HepG2 (cell line): ENCODE measurements around the gene UBE2O. TPM values are rescaled to one million over a fixed set of nuclear protein-coding genes. Genes with fewer than 3 reads are reported as not detected.
A peak's percentile ranks its signal among the peaks of the same experiment; 100 is the strongest.

Experiments
- CBFB ChIP-seq: sonication (generic); formaldehyde crosslinking; IDR thresholded peaks from 2 replicates; pipeline ENCODE4 v1.4.0; 2020; ENCODE audit warnings: missing genetic modification reagents
- CCDC6 ChIP-seq: sonication (generic); formaldehyde crosslinking; IDR thresholded peaks from 2 replicates; pipeline ENCODE4 v1.8.1; 2022; ENCODE audit warnings: mild to moderate bottlenecking, missing genetic modification reagents, moderate library complexity
- FOXJ3 ChIP-seq: sonication (generic); formaldehyde crosslinking; IDR thresholded peaks from 2 replicates; pipeline ENCODE4 v1.4.0; 2020; ENCODE audit warnings: missing genetic modification reagents, mild to moderate bottlenecking, borderline replicate concordance
- HIVEP1 ChIP-seq: sonication (generic); formaldehyde crosslinking; IDR thresholded peaks from 2 replicates; pipeline ENCODE4 v1.4.0; 2020; ENCODE audit warnings: mild to moderate bottlenecking, missing genetic modification reagents
- JUND ChIP-seq: sonication (generic); formaldehyde crosslinking; IDR thresholded peaks from 2 replicates; pipeline ENCODE4 v1.8.0; 2022; ENCODE audit warnings: mild to moderate bottlenecking, missing genetic modification reagents
- KDM6A ChIP-seq: IDR thresholded peaks from 2 replicates; pipeline ENCODE4 v1.6.1; 2016; ENCODE audit warnings: low read depth
- NFE2L2 ChIP-seq: fragments of 150-350 bp; IDR thresholded peaks from 2 replicates; pipeline ENCODE4 v1.6.1; 2014; ENCODE audit warnings: low read length
- PHB2 ChIP-seq: fragments of 450-650 bp; IDR thresholded peaks from 2 replicates; pipeline ENCODE4 v1.6.1; 2018; ENCODE audit not compliant: partially characterized antibody
- POLR2AphosphoS5 ChIP-seq: IDR thresholded peaks from 2 replicates; pipeline ENCODE4 v1.6.1; 2012; ENCODE audit warnings: low read depth, low read length
- SRY ChIP-seq: sonication (generic); formaldehyde crosslinking; IDR thresholded peaks from 2 replicates; pipeline ENCODE4 v1.8.0; 2022; ENCODE audit warnings: mild to moderate bottlenecking, missing genetic modification reagents
- ZMYM3 ChIP-seq: sonication (generic); formaldehyde crosslinking; IDR thresholded peaks from 2 replicates; pipeline ENCODE4 v1.5.1; 2020; ENCODE audit warnings: mild to moderate bottlenecking, missing genetic modification reagents
- ZNF326 ChIP-seq: sonication (generic); formaldehyde crosslinking; IDR thresholded peaks from 2 replicates; pipeline ENCODE4 v1.4.0; 2020; ENCODE audit warnings: missing genetic modification reagents, borderline replicate concordance
- ZNF547 ChIP-seq: sonication (generic); formaldehyde crosslinking; IDR thresholded peaks from 2 replicates; pipeline ENCODE4 v1.5.1; 2020; ENCODE audit warnings: mild to moderate bottlenecking, missing genetic modification reagents
- ZNF558 ChIP-seq: sonication (generic); formaldehyde crosslinking; IDR thresholded peaks from 2 replicates; pipeline ENCODE4 v1.9.0; 2022; ENCODE audit warnings: mild to moderate bottlenecking, missing genetic modification reagents, borderline replicate concordance
- ZSCAN20 ChIP-seq: sonication (generic); formaldehyde crosslinking; IDR thresholded peaks from 2 replicates; pipeline ENCODE4 v1.4.0; 2020; ENCODE audit warnings: missing genetic modification reagents, mild to moderate bottlenecking, borderline replicate concordance
- ZSCAN25 ChIP-seq: sonication (generic); formaldehyde crosslinking; IDR thresholded peaks from 2 replicates; pipeline ENCODE4 v1.8.0; 2022; ENCODE audit warnings: mild to moderate bottlenecking, missing genetic modification reagents
- polyA plus RNA-seq, 8 experiments: library from polyadenylated mRNA; depleted of rRNA in 3 of 8; stranded (reverse) in 7 of 8; unstranded in 1 of 8; fragments of >200 nt; fragmentation: Illumina TruSeq in 4 of 8; extraction: Trizol in 4 of 8; gene quantifications; 2 replicates each; pipeline versions ENCODE4 v1.2.1 to v1.2.3, GENCODE V29; 2011 to 2016; ENCODE audit warnings: low read depth in 4 of 8, missing spikeins in 1 of 8, mixed read lengths in 1 of 8; ENCODE audit not compliant: insufficient read depth in 1 of 8
- total RNA-seq, 5 experiments: library from RNA; depleted of rRNA; stranded (reverse); fragments of >200 nt; fragmentation: Illumina TruSeq; extraction: Trizol; gene quantifications; 2 replicates each; pipeline ENCODE4 v1.2.3, GENCODE V29; 2016; ENCODE audit warnings: low read depth in 1 of 5
- TF ChIP-seq, protein P1 (sequence below): sonication (generic); formaldehyde crosslinking; IDR thresholded peaks from 2 replicates; pipeline ENCODE4 v1.4.0; 2020; ENCODE audit warnings: missing genetic modification reagents
- TF ChIP-seq, protein P2 (sequence below), 2 experiments: sonication (generic) in 1 of 2; formaldehyde crosslinking in 1 of 2; IDR thresholded peaks; 2 replicates each; pipeline versions ENCODE4 v1.6.1 to v1.9.0; 2014 to 2022; ENCODE audit warnings: antibody characterized with exemption in 1 of 2, borderline replicate concordance in 1 of 2, inconsistent platforms in 1 of 2, low read depth in 1 of 2, missing genetic modification reagents in 1 of 2
- TF ChIP-seq, protein P3 (sequence below): IDR thresholded peaks from 2 replicates; pipeline ENCODE4 v1.6.1; 2018; ENCODE audit warnings: missing genetic modification reagents

UBE2O gene
- total and polyA plus RNA-seq, 2 of the 13 experiments (the other 11 are each of a cell fraction or from before 2014, with no cell fraction given): 21.5 to 23.5 TPM

DNA sequence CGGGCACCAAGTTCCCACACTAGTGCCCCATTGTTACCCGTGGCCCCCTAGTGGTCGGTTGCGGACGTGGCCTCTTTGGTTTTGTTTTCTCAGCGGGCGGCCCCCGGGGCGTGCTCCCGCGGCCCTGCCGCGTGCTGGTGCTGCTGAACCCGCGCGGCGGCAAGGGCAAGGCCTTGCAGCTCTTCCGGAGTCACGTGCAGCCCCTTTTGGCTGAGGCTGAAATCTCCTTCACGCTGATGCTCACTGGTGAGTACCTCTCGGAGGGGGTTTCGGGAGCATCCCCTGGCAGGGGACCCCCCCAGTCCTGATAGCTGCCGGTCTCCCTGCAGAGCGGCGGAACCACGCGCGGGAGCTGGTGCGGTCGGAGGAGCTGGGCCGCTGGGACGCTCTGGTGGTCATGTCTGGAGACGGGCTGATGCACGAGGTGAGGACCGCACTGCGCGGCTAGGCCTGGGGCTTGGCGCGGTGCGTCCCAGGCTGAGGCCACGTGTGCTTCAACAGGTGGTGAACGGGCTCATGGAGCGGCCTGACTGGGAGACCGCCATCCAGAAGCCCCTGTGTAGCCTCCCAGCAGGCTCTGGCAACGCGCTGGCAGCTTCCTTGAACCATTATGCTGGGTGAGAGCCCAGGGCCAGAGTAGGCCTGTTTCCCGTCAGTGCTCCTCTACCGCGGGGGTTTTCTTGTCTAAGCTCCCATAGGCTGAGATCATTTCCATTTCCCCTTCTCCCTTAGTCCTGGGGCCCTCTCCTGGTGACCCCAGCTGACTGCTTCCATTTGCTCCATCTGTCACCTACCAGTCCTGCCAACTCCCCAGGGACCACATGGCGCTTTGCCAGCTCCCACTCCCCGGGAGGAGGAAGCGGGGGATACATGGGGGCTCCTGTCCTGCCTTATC lies 66.8 kb downstream of the UBE2O start (continued):
- TF ChIP-seq ZNF326 (CRISPR knock-in tag) (peak; percentile 73; the same call in 1 of the 2 replicates), SRY (CRISPR knock-in tag) (peak; percentile 95), ZMYM3 (peak; percentile 75; the same call in 1 of the 2 replicates), NFE2L2 (no peak), PHB2 (no peak), POLR2AphosphoS5 (no peak), KDM6A (CRISPR knock-in tag) (peak; percentile 21; the same call in 1 of the 2 replicates), CCDC6 (CRISPR knock-in tag) (peak; percentile 99), JUND (no peak), HIVEP1 (CRISPR knock-in tag) (peak; percentile 97), ZSCAN20 (peak; percentile 99), CBFB (CRISPR knock-in tag) (peak; percentile 59; the same call in 1 of the 2 replicates), FOXJ3 (CRISPR knock-in tag) (peak; percentile 91), ZNF547 (CRISPR knock-in tag) (peak; percentile 99), ZNF558 (CRISPR knock-in tag) (peak; percentile 98; the same call in 1 of the 2 replicates), ZSCAN25 (CRISPR knock-in tag) (peak; percentile 93)
- TF ChIP-seq, protein P1, sequence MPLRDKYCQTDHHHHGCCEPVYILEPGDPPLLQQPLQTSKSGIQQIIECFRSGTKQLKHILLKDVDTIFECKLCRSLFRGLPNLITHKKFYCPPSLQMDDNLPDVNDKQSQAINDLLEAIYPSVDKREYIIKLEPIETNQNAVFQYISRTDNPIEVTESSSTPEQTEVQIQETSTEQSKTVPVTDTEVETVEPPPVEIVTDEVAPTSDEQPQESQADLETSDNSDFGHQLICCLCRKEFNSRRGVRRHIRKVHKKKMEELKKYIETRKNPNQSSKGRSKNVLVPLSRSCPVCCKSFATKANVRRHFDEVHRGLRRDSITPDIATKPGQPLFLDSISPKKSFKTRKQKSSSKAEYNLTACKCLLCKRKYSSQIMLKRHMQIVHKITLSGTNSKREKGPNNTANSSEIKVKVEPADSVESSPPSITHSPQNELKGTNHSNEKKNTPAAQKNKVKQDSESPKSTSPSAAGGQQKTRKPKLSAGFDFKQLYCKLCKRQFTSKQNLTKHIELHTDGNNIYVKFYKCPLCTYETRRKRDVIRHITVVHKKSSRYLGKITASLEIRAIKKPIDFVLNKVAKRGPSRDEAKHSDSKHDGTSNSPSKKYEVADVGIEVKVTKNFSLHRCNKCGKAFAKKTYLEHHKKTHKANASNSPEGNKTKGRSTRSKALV (CRISPR knock-in tag): peak; percentile 97
- TF ChIP-seq, protein P2, sequence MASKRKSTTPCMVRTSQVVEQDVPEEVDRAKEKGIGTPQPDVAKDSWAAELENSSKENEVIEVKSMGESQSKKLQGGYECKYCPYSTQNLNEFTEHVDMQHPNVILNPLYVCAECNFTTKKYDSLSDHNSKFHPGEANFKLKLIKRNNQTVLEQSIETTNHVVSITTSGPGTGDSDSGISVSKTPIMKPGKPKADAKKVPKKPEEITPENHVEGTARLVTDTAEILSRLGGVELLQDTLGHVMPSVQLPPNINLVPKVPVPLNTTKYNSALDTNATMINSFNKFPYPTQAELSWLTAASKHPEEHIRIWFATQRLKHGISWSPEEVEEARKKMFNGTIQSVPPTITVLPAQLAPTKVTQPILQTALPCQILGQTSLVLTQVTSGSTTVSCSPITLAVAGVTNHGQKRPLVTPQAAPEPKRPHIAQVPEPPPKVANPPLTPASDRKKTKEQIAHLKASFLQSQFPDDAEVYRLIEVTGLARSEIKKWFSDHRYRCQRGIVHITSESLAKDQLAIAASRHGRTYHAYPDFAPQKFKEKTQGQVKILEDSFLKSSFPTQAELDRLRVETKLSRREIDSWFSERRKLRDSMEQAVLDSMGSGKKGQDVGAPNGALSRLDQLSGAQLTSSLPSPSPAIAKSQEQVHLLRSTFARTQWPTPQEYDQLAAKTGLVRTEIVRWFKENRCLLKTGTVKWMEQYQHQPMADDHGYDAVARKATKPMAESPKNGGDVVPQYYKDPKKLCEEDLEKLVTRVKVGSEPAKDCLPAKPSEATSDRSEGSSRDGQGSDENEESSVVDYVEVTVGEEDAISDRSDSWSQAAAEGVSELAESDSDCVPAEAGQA (IDR thresholded peaks at IDR 0.05; ENCODE audit: low read depth): no peak
- TF ChIP-seq, protein P2 (CRISPR knock-in tag; IDR thresholded peaks at IDR 0.05; ENCODE audit: borderline replicate concordance): peak; percentile 97
- TF ChIP-seq, protein P3, sequence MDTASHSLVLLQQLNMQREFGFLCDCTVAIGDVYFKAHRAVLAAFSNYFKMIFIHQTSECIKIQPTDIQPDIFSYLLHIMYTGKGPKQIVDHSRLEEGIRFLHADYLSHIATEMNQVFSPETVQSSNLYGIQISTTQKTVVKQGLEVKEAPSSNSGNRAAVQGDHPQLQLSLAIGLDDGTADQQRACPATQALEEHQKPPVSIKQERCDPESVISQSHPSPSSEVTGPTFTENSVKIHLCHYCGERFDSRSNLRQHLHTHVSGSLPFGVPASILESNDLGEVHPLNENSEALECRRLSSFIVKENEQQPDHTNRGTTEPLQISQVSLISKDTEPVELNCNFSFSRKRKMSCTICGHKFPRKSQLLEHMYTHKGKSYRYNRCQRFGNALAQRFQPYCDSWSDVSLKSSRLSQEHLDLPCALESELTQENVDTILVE (CRISPR knock-in tag): peak; percentile 96
